ENCODE measurements around the gene ROMO1.

DNA sequence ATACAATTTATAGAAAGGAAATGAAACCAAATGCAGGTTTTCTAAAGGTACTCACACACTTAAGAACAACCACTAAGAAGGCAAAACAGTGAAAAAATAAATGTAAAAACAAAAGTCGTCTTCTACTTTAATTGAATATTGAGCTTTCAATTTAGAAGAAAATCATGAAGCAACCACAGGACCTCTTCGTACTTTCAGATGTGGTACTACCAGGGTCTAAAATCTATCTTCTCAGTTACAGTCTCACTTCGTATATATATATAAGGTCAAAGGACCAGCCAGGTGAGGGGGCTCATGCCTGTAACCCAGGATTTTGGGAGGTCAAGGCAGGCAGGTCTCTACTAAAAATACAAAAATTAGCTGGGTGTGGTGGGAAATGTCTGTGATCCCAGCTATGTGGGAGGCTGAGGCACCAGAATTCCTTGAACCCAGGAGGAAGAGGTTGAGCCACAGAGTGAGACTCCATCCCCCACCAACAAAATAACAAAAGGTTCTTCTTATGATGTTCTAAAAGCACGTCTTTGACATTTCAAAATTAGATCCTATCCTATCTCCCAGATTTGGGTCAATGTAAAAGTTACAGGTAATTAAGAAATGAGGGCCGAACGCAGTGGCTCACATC is 12.5 kb downstream of the ROMO1 start:
- TF ChIP-seq, protein P1, sequence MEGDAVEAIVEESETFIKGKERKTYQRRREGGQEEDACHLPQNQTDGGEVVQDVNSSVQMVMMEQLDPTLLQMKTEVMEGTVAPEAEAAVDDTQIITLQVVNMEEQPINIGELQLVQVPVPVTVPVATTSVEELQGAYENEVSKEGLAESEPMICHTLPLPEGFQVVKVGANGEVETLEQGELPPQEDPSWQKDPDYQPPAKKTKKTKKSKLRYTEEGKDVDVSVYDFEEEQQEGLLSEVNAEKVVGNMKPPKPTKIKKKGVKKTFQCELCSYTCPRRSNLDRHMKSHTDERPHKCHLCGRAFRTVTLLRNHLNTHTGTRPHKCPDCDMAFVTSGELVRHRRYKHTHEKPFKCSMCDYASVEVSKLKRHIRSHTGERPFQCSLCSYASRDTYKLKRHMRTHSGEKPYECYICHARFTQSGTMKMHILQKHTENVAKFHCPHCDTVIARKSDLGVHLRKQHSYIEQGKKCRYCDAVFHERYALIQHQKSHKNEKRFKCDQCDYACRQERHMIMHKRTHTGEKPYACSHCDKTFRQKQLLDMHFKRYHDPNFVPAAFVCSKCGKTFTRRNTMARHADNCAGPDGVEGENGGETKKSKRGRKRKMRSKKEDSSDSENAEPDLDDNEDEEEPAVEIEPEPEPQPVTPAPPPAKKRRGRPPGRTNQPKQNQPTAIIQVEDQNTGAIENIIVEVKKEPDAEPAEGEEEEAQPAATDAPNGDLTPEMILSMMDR (conservative IDR thresholded peaks at IDR 0.05; ENCODE audit: low read depth in 2 of 2): no peak
- TF ChIP-seq REST (IDR thresholded peaks at IDR 0.05; ENCODE audit: unreplicated experiment) (no peak), STAT1 (IDR thresholded peaks at IDR 0.05; ENCODE audit: unreplicated experiment) (no peak), EZH2 (IDR thresholded peaks at IDR 0.05; ENCODE audit: low read depth, unreplicated experiment) (no peak), ZNF331 (CRISPR knock-in tag; IDR thresholded peaks at IDR 0.05; ENCODE audit: low read depth) (no peak), POLR2AphosphoS5 (IDR thresholded peaks at IDR 0.05; ENCODE audit: low read depth) (no peak)

Data from GM23338 (cell line).